HepG2 (cell line): ENCODE results near the gene EPHX1. TPM values are rescaled to one million over a fixed set of nuclear protein-coding genes. Genes with fewer than 3 reads are reported as not detected.

Source experiments
- ETV6 ChIP-seq: sonication (generic); formaldehyde crosslinking; conservative IDR thresholded peaks from 2 replicates; pipeline ENCODE4 v1.4.0; 2020; ENCODE audit warnings: missing genetic modification reagents
- KLF15 ChIP-seq: sonication (generic); formaldehyde crosslinking; IDR thresholded peaks from 2 replicates; pipeline ENCODE4 v1.8.1; 2023; ENCODE audit warnings: borderline replicate concordance, mild to moderate bottlenecking, inconsistent platforms, missing genetic modification reagents, mixed read lengths
- ZNF143 ChIP-seq: sonication (generic); formaldehyde crosslinking; IDR thresholded peaks from 2 replicates; pipeline ENCODE4 v1.4.0; 2020; ENCODE audit warnings: missing genetic modification reagents
- ZNF367 ChIP-seq: sonication (generic); formaldehyde crosslinking; IDR thresholded peaks from 2 replicates; pipeline ENCODE4 v1.4.0; 2020; ENCODE audit warnings: missing genetic modification reagents, borderline replicate concordance
- ZNF383 ChIP-seq: sonication (generic); formaldehyde crosslinking; IDR thresholded peaks from 2 replicates; pipeline ENCODE4 v1.4.0; 2020; ENCODE audit warnings: missing genetic modification reagents, mild to moderate bottlenecking, borderline replicate concordance
- ZNF652 ChIP-seq: IDR thresholded peaks from 2 replicates; pipeline ENCODE4 v1.6.1; 2016; ENCODE audit warnings: low read depth, borderline replicate concordance
- ZNF674 ChIP-seq: sonication (generic); formaldehyde crosslinking; IDR thresholded peaks from 2 replicates; pipeline ENCODE4 v1.5.0; 2020; ENCODE audit warnings: low read depth, mild to moderate bottlenecking, missing genetic modification reagents
- ZNF761 ChIP-seq: sonication (generic); formaldehyde crosslinking; conservative IDR thresholded peaks from 2 replicates; pipeline ENCODE4 v1.4.0; 2020; ENCODE audit warnings: mild to moderate bottlenecking, missing genetic modification reagents
- ZNF773 ChIP-seq: sonication (generic); formaldehyde crosslinking; IDR thresholded peaks from 2 replicates; pipeline ENCODE4 v1.4.0; 2020; ENCODE audit warnings: missing genetic modification reagents, borderline replicate concordance
- ZNF775 ChIP-seq: sonication (generic); formaldehyde crosslinking; IDR thresholded peaks from 2 replicates; pipeline ENCODE4 v1.4.0; 2020; ENCODE audit warnings: missing genetic modification reagents, mild to moderate bottlenecking, moderate library complexity, borderline replicate concordance
- ZSCAN29 ChIP-seq: sonication (generic); formaldehyde crosslinking; conservative IDR thresholded peaks from 2 replicates; pipeline ENCODE4 v1.4.0; 2020; ENCODE audit warnings: mild to moderate bottlenecking, missing genetic modification reagents
- polyA plus RNA-seq, 8 experiments: library from polyadenylated mRNA; depleted of rRNA in 3 of 8; stranded (reverse) in 7 of 8; unstranded in 1 of 8; fragments of >200 nt; fragmentation: Illumina TruSeq in 4 of 8; extraction: Trizol in 4 of 8; gene quantifications; 2 replicates each; pipeline versions ENCODE4 v1.2.1 to v1.2.3, GENCODE V29; 2011 to 2016; ENCODE audit warnings: low read depth in 4 of 8, missing spikeins in 1 of 8, mixed read lengths in 1 of 8; ENCODE audit not compliant: insufficient read depth in 1 of 8
- total RNA-seq, 5 experiments: library from RNA; depleted of rRNA; stranded (reverse); fragments of >200 nt; fragmentation: Illumina TruSeq; extraction: Trizol; gene quantifications; 2 replicates each; pipeline ENCODE4 v1.2.3, GENCODE V29; 2016; ENCODE audit warnings: low read depth in 1 of 5
- TF ChIP-seq, protein P1 (sequence below): sonication (generic); formaldehyde crosslinking; IDR thresholded peaks from 2 replicates; pipeline ENCODE4 v1.8.0; 2023; ENCODE audit warnings: mild to moderate bottlenecking, missing genetic modification reagents
- TF ChIP-seq, protein P2 (sequence below): sonication (generic); formaldehyde crosslinking; IDR thresholded peaks from 2 replicates; pipeline ENCODE4 v1.4.0; 2020; ENCODE audit warnings: mild to moderate bottlenecking, missing genetic modification reagents
- TF ChIP-seq, protein P3 (sequence below): sonication (generic); formaldehyde crosslinking; IDR thresholded peaks from 2 replicates; pipeline ENCODE4 v1.8.0; 2022; ENCODE audit warnings: mild to moderate bottlenecking, missing genetic modification reagents
- TF ChIP-seq, protein P4 (sequence below): sonication (generic); formaldehyde crosslinking; IDR thresholded peaks from 2 replicates; pipeline ENCODE4 v1.8.1; 2023; ENCODE audit warnings: missing genetic modification reagents, inconsistent platforms, borderline replicate concordance
- TF ChIP-seq, protein P5 (sequence below): sonication (generic); formaldehyde crosslinking; IDR thresholded peaks from 2 replicates; pipeline ENCODE4 v1.4.0; 2020; ENCODE audit warnings: missing genetic modification reagents, borderline replicate concordance
- TF ChIP-seq, protein P6 (sequence below): IDR thresholded peaks from 2 replicates; pipeline ENCODE4 v1.6.1; 2016; ENCODE audit warnings: missing genetic modification reagents, missing compliant biosample characterization
- TF ChIP-seq, protein P7 (sequence below): sonication (generic); formaldehyde crosslinking; IDR thresholded peaks from 2 replicates; pipeline ENCODE4 v1.8.0; 2022; ENCODE audit warnings: missing genetic modification reagents, mild to moderate bottlenecking, inconsistent platforms, borderline replicate concordance

The EPHX1 gene
- total and polyA plus RNA-seq, 2 of the 13 experiments (the other 11 are each of a cell fraction or from before 2014, with no cell fraction given), result 27.7 to 36.5 TPM

DNA sequence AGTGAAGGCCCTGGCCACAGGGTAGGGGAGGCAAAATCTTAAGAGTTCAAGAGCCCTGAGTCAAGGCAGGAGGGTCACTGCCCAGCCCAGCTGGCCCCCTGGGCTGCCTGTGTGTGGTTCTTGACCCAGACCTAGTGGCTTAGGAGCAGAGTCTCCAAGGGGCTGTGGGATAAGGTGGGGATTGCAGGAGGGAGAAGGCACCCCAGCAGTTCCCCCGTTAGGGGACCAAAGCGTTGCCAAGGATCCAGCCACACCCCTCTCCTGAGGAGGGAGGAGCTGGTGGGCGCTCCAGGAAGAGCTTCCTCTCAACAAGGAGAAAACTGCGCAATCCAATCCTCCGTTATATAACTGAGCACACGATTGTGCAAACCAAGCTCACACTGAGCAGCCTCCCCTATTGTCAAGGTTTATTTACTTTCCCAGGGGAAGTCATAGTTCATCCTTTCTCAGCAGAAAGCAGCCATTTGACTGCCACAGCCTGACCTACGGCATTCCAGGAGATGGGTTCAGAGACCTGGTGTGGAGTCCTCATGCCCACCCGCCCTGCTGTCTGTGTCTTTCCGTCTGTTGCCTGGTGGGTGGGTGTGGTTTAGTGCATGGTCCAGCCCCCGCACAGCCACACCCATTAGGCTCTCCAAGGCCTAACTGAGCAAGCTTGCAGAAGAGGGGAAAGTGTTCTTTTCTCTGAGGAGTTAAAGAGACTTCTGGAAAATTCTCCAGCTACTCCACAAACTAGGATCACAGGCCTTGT, 3.5 kb downstream of the EPHX1 start (continued):
- TF ChIP-seq ZNF652 (CRISPR knock-in tag) (peak; percentile 54; the same call in 1 of the 2 replicates), ZNF761 (CRISPR knock-in tag) (peak; percentile 92; the same call in 1 of the 2 replicates), ZNF773 (CRISPR knock-in tag) (no peak), ZNF383 (no peak), ZNF674 (CRISPR knock-in tag) (no peak), ZNF775 (no peak), ZNF367 (CRISPR knock-in tag) (0 out of 2 replicates have a peak, but pooled peaks have one; percentile 62), ETV6 (CRISPR knock-in tag) (peak; percentile 91; the same call in 1 of the 2 replicates), ZSCAN29 (peak; percentile 92), ZNF143 (CRISPR knock-in tag) (peak; percentile 54), KLF15 (CRISPR knock-in tag) (no peak)
- TF ChIP-seq, protein P1, sequence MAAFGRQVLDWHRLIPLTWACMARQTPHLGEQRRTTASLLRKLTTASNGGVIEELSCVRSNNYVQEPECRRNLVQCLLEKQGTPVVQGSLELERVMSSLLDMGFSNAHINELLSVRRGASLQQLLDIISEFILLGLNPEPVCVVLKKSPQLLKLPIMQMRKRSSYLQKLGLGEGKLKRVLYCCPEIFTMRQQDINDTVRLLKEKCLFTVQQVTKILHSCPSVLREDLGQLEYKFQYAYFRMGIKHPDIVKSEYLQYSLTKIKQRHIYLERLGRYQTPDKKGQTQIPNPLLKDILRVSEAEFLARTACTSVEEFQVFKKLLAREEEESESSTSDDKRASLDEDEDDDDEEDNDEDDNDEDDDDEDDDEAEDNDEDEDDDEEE, result peak; percentile 38; the same call in 1 of the 2 replicates
- TF ChIP-seq, protein P2, sequence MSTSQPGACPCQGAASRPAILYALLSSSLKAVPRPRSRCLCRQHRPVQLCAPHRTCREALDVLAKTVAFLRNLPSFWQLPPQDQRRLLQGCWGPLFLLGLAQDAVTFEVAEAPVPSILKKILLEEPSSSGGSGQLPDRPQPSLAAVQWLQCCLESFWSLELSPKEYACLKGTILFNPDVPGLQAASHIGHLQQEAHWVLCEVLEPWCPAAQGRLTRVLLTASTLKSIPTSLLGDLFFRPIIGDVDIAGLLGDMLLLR (CRISPR knock-in tag), result no peak
- TF ChIP-seq, protein P3, sequence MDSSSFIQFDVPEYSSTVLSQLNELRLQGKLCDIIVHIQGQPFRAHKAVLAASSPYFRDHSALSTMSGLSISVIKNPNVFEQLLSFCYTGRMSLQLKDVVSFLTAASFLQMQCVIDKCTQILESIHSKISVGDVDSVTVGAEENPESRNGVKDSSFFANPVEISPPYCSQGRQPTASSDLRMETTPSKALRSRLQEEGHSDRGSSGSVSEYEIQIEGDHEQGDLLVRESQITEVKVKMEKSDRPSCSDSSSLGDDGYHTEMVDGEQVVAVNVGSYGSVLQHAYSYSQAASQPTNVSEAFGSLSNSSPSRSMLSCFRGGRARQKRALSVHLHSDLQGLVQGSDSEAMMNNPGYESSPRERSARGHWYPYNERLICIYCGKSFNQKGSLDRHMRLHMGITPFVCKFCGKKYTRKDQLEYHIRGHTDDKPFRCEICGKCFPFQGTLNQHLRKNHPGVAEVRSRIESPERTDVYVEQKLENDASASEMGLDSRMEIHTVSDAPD, result peak; percentile 93
- TF ChIP-seq, protein P4, sequence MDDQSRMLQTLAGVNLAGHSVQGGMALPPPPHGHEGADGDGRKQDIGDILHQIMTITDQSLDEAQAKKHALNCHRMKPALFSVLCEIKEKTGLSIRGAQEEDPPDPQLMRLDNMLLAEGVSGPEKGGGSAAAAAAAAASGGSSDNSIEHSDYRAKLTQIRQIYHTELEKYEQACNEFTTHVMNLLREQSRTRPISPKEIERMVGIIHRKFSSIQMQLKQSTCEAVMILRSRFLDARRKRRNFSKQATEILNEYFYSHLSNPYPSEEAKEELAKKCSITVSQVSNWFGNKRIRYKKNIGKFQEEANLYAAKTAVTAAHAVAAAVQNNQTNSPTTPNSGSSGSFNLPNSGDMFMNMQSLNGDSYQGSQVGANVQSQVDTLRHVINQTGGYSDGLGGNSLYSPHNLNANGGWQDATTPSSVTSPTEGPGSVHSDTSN (CRISPR knock-in tag), result no peak
- TF ChIP-seq, protein P5, sequence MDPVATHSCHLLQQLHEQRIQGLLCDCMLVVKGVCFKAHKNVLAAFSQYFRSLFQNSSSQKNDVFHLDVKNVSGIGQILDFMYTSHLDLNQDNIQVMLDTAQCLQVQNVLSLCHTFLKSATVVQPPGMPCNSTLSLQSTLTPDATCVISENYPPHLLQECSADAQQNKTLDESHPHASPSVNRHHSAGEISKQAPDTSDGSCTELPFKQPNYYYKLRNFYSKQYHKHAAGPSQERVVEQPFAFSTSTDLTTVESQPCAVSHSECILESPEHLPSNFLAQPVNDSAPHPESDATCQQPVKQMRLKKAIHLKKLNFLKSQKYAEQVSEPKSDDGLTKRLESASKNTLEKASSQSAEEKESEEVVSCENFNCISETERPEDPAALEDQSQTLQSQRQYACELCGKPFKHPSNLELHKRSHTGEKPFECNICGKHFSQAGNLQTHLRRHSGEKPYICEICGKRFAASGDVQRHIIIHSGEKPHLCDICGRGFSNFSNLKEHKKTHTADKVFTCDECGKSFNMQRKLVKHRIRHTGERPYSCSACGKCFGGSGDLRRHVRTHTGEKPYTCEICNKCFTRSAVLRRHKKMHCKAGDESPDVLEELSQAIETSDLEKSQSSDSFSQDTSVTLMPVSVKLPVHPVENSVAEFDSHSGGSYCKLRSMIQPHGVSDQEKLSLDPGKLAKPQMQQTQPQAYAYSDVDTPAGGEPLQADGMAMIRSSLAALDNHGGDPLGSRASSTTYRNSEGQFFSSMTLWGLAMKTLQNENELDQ, result no peak
- TF ChIP-seq, protein P6, sequence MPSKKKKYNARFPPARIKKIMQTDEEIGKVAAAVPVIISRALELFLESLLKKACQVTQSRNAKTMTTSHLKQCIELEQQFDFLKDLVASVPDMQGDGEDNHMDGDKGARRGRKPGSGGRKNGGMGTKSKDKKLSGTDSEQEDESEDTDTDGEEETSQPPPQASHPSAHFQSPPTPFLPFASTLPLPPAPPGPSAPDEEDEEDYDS (CRISPR knock-in tag), result peak; percentile 73; the same call in 1 of the 2 replicates
- TF ChIP-seq, protein P7, sequence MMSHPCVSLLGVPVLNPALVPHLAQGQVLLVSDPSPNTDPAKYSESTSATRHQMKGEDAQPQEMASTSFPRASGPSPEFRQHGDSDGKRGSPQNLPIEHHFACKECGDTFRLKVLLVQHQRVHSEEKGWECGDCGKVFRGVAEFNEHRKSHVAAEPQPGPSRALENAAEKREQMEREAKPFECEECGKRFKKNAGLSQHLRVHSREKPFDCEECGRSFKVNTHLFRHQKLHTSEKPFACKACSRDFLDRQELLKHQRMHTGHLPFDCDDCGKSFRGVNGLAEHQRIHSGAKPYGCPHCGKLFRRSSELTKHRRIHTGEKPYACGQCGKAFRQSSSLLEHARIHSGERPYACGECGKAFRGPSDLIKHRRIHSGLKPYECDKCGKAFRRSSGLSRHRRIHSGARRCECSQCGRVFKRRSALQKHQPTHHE (CRISPR knock-in tag), result peak; percentile 75; the same call in 1 of the 2 replicates
